ENCODE measurements around the gene SYNJ2. TPM values are rescaled to one million over a fixed set of nuclear protein-coding genes. Genes with fewer than 3 reads are reported as not detected.
"Not testable (repeated sequence)": the region's sequence is repeated elsewhere in the genome, so short reads cannot be mapped to it uniquely, and the experiment has no call there.

Gene SYNJ2
- polyA plus RNA-seq, 2 of the 4 experiments (the other 2 are of a cell fraction), result 22.3 to 26.5 TPM

DNA sequence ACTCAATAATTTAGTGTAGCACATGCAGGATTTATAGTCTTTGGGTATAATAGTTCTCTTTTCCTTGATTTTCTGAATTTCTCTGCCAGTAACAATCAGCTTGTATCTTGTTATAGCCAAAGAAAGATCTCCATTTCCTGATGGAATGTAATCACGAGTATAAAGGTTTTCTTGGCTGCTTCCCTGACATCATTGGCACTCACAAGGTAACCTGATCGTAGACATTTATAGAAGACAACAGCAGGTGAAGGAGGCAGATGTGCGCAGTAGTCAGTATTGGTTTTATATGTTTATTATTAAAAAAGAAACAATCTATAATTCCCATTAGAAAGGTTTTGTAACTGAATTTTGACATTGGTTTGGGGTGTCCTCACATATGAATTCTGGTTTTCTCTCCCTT is 44.3 kb upstream of the SYNJ2 start:
- no peaks in the 10 kb centered on the region for H3K4me1 ChIP-seq
- no peak for ATAC-seq
- CTCF ChIA-PET, result interaction anchor here (0.6 to 2.6 kb wide), 4 partner anchors 9 to 135 kb away, joined by 3 to 11 read pairs (median 6); no protein-coding TSS in a partner anchor
- H3K4me3 ChIP-seq, result no peak overlapping the region
- POLR2A ChIA-PET, result no interaction called here
- no peak for DNase-seq (ENCODE audit: low read depth in 1 of 2, low spot score in 1 of 2)
- WGBS (ENCODE audit: missing lambda C conversion rate), result 88% methylated on average over 3 of the region's 3 CpGs
- no peak for FAIRE-seq
- TF ChIP-seq RFX5 (IDR thresholded peaks at IDR 0.05), result no peak
- TF ChIP-seq MAZ (IDR thresholded peaks at IDR 0.05; ENCODE audit: borderline replicate concordance, low read depth, low read length), result no peak
- TF ChIP-seq TP53 (CRISPR knock-in tag; IDR thresholded peaks at IDR 0.05), result no peak
- TF ChIP-seq NFE2L2 (conservative IDR thresholded peaks at IDR 0.05; ENCODE audit: low read length), result no peak
- TF ChIP-seq EHMT2 (IDR thresholded peaks at IDR 0.05; ENCODE audit: low read depth), result no peak
- TF ChIP-seq ZSCAN20 (CRISPR knock-in tag; IDR thresholded peaks at IDR 0.05), result no peak
- no peak for TF ChIP-seq GATA3 (IDR thresholded peaks at IDR 0.05; ENCODE audit: borderline replicate concordance)
- TF ChIP-seq CBX8 (IDR thresholded peaks at IDR 0.05), result no peak
- no peak for TF ChIP-seq HOXB5 (CRISPR knock-in tag; IDR thresholded peaks at IDR 0.05)
- TF ChIP-seq NR3C1 (IDR thresholded peaks at IDR 0.05), result no peak
- TF ChIP-seq KDM1A (IDR thresholded peaks at IDR 0.05; ENCODE audit: low read depth), result no peak
- no peak for TF ChIP-seq FOSB (CRISPR knock-in tag; IDR thresholded peaks at IDR 0.05)
- TF ChIP-seq, protein P1, sequence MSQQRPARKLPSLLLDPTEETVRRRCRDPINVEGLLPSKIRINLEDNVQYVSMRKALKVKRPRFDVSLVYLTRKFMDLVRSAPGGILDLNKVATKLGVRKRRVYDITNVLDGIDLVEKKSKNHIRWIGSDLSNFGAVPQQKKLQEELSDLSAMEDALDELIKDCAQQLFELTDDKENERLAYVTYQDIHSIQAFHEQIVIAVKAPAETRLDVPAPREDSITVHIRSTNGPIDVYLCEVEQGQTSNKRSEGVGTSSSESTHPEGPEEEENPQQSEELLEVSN (IDR thresholded peaks at IDR 0.05; ENCODE audit: borderline replicate concordance, low read depth), result no peak
- no peak for TF ChIP-seq EHF (CRISPR knock-in tag; IDR thresholded peaks at IDR 0.05)
- TF ChIP-seq, protein P2, sequence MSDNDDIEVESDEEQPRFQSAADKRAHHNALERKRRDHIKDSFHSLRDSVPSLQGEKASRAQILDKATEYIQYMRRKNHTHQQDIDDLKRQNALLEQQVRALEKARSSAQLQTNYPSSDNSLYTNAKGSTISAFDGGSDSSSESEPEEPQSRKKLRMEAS (IDR thresholded peaks at IDR 0.05), result no peak
- no peak for TF ChIP-seq ZC3H11A (IDR thresholded peaks at IDR 0.05)
- no peak for TF ChIP-seq SMC3 (IDR thresholded peaks at IDR 0.05)
- TF ChIP-seq, protein P3, sequence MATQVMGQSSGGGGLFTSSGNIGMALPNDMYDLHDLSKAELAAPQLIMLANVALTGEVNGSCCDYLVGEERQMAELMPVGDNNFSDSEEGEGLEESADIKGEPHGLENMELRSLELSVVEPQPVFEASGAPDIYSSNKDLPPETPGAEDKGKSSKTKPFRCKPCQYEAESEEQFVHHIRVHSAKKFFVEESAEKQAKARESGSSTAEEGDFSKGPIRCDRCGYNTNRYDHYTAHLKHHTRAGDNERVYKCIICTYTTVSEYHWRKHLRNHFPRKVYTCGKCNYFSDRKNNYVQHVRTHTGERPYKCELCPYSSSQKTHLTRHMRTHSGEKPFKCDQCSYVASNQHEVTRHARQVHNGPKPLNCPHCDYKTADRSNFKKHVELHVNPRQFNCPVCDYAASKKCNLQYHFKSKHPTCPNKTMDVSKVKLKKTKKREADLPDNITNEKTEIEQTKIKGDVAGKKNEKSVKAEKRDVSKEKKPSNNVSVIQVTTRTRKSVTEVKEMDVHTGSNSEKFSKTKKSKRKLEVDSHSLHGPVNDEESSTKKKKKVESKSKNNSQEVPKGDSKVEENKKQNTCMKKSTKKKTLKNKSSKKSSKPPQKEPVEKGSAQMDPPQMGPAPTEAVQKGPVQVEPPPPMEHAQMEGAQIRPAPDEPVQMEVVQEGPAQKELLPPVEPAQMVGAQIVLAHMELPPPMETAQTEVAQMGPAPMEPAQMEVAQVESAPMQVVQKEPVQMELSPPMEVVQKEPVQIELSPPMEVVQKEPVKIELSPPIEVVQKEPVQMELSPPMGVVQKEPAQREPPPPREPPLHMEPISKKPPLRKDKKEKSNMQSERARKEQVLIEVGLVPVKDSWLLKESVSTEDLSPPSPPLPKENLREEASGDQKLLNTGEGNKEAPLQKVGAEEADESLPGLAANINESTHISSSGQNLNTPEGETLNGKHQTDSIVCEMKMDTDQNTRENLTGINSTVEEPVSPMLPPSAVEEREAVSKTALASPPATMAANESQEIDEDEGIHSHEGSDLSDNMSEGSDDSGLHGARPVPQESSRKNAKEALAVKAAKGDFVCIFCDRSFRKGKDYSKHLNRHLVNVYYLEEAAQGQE (IDR thresholded peaks at IDR 0.05), result no peak
- no peak for TF ChIP-seq EP300 (IDR thresholded peaks at IDR 0.05)
- TF ChIP-seq, protein P4, sequence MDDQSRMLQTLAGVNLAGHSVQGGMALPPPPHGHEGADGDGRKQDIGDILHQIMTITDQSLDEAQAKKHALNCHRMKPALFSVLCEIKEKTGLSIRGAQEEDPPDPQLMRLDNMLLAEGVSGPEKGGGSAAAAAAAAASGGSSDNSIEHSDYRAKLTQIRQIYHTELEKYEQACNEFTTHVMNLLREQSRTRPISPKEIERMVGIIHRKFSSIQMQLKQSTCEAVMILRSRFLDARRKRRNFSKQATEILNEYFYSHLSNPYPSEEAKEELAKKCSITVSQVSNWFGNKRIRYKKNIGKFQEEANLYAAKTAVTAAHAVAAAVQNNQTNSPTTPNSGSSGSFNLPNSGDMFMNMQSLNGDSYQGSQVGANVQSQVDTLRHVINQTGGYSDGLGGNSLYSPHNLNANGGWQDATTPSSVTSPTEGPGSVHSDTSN (IDR thresholded peaks at IDR 0.05), result no peak
- H3K4me2 ChIP-seq, result no peak overlapping the region
- no peaks in the 10 kb centered on the region for H3K9me3 ChIP-seq
- no peak overlapping the region for H3K27ac ChIP-seq

DNA sequence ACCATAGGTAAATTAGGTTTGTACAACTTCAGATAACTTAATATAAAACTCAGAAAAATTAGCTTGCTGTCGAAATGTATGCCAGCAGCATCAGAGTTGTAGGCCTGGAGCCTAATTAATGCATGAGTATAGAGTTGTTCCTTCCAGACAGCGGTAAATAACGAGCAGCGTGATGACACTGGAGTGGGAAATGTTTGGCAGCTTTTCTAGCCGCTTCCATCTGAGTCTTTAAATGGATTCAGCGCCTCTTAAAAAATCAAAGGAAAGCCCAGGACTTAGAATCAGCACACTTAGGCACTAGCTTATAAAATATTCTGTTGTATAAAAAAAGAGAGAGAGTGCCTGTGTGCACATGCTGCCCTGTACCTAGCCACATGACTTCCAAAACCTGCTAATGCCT is 43.7 kb upstream of the SYNJ2 start:
- Histone ChIP-seq H3K27ac (no peak overlapping the region), H3K4me3 (no peak overlapping the region), H3K4me1 (no peaks in the 10 kb centered on the region), H3K9me3 (no peaks in the 10 kb centered on the region), H3K4me2 (no peak overlapping the region)
- CTCF ChIA-PET, result interaction anchor here (0.6 to 2.6 kb wide), 4 partner anchors 9 to 134 kb away, joined by 3 to 11 read pairs (median 6); no protein-coding TSS in a partner anchor
- TF ChIP-seq, protein P5, sequence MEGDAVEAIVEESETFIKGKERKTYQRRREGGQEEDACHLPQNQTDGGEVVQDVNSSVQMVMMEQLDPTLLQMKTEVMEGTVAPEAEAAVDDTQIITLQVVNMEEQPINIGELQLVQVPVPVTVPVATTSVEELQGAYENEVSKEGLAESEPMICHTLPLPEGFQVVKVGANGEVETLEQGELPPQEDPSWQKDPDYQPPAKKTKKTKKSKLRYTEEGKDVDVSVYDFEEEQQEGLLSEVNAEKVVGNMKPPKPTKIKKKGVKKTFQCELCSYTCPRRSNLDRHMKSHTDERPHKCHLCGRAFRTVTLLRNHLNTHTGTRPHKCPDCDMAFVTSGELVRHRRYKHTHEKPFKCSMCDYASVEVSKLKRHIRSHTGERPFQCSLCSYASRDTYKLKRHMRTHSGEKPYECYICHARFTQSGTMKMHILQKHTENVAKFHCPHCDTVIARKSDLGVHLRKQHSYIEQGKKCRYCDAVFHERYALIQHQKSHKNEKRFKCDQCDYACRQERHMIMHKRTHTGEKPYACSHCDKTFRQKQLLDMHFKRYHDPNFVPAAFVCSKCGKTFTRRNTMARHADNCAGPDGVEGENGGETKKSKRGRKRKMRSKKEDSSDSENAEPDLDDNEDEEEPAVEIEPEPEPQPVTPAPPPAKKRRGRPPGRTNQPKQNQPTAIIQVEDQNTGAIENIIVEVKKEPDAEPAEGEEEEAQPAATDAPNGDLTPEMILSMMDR (IDR thresholded peaks at IDR 0.05), result no peak
- no peak for TF ChIP-seq POLR2AphosphoS2 (conservative IDR thresholded peaks at IDR 0.05; ENCODE audit: low read length)
- TF ChIP-seq CHD2 (IDR thresholded peaks at IDR 0.05; ENCODE audit: low read length, partially characterized antibody), result no peak
- TF ChIP-seq, protein P2 (IDR thresholded peaks at IDR 0.05), result no peak
- no peak for TF ChIP-seq CBX8 (IDR thresholded peaks at IDR 0.05)
- no peak for TF ChIP-seq KDM5A (IDR thresholded peaks at IDR 0.05)
- TF ChIP-seq, protein P6, sequence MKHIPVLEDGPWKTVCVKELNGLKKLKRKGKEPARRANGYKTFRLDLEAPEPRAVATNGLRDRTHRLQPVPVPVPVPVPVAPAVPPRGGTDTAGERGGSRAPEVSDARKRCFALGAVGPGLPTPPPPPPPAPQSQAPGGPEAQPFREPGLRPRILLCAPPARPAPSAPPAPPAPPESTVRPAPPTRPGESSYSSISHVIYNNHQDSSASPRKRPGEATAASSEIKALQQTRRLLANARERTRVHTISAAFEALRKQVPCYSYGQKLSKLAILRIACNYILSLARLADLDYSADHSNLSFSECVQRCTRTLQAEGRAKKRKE (CRISPR knock-in tag; IDR thresholded peaks at IDR 0.05; ENCODE audit: low read depth), result no peak
- no peak for TF ChIP-seq TP53 (CRISPR knock-in tag; IDR thresholded peaks at IDR 0.05)
- TF ChIP-seq ZC3H11A (IDR thresholded peaks at IDR 0.05), result no peak
- POLR2A ChIA-PET, result no interaction called here
- ATAC-seq (no peak), FAIRE-seq (no peak), DNase-seq (ENCODE audit: low read depth in 1 of 2, low spot score in 1 of 2) (no peak)
- 95% methylated on average over 6 of the region's 6 CpGs for WGBS (ENCODE audit: missing lambda C conversion rate)

DNA sequence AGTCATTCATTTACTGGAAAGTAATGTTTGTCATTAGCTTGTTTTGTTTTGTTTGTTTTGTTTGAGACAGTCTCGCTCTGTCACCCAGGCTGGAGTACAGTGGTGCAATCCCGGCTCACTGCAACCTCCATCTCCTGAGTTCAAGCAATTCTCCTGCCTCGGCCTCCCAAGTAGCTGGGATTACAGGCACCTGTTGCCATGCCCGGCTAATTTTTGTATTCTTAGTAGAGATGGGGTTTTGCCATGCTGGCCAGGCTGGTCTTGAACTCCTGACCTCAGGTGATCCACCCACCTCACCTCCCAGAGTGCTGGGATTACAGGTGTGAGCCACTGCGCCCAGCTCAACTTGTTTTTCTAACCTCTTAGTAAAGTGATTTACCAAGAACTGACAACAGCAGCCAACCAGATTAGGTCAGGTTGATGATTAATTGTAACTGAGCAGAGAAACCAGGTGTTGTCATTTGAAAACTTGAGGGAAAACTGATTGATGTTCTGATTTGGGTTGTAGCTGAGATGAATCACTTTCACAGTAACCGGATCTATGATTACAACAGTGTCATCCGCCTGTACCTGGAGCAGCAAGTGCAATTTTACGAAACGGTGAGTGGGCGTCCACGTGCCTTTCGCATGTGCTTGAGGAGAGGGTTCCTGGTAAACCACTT is 41.2 kb upstream of the SYNJ2 start:
- H3K4me3 ChIP-seq; H3K27ac ChIP-seq; ATAC-seq; POLR2A ChIA-PET; H3K4me2 ChIP-seq; FAIRE-seq; DNase-seq (ENCODE audit: low read depth in 1 of 2, low spot score in 1 of 2); H3K9me3 ChIP-seq; H3K4me1 ChIP-seq: not testable (repeated sequence)
- 91% methylated on average over 12 of the region's 12 CpGs for WGBS (ENCODE audit: missing lambda C conversion rate)
- CTCF ChIA-PET, result interaction anchor here (1.5 kb wide), 1 partner anchor 274 kb away, joined by 3 read pairs; no protein-coding TSS in a partner anchor
